SK-N-SH treated with all-trans-retinoic acid at 6 μM for 48 hours (cell line): ENCODE data around the gene ASB18.
A peak's percentile ranks its signal among the peaks of the same experiment; 100 is the strongest.

Experiments
- BACH2 ChIP-seq: fragments of 250-450 bp; sonication (Bioruptor Pico); IDR thresholded peaks from 2 replicates; pipeline ENCODE4 v1.9.0; 2021; ENCODE audit warnings: mild to moderate bottlenecking, borderline replicate concordance
- TF ChIP-seq, protein P1 (sequence below): fragments of 250-450 bp; sonication (Bioruptor Pico); IDR thresholded peaks from 2 replicates; pipeline ENCODE4 v1.5.1; 2021; ENCODE audit warnings: mild to moderate bottlenecking, moderate library complexity
- TF ChIP-seq, protein P2 (sequence below): fragments of 250-450 bp; sonication (Bioruptor Pico); IDR thresholded peaks from 2 replicates; pipeline ENCODE4 v1.8.0; 2020; ENCODE audit warnings: mild to moderate bottlenecking, moderate library complexity, borderline replicate concordance
- TF ChIP-seq, protein P3 (sequence below): fragments of 250-450 bp; sonication (Bioruptor Pico); IDR thresholded peaks from 2 replicates; pipeline ENCODE4 v1.8.0; 2021; ENCODE audit warnings: low read depth, mild to moderate bottlenecking, moderate library complexity, borderline replicate concordance

DNA sequence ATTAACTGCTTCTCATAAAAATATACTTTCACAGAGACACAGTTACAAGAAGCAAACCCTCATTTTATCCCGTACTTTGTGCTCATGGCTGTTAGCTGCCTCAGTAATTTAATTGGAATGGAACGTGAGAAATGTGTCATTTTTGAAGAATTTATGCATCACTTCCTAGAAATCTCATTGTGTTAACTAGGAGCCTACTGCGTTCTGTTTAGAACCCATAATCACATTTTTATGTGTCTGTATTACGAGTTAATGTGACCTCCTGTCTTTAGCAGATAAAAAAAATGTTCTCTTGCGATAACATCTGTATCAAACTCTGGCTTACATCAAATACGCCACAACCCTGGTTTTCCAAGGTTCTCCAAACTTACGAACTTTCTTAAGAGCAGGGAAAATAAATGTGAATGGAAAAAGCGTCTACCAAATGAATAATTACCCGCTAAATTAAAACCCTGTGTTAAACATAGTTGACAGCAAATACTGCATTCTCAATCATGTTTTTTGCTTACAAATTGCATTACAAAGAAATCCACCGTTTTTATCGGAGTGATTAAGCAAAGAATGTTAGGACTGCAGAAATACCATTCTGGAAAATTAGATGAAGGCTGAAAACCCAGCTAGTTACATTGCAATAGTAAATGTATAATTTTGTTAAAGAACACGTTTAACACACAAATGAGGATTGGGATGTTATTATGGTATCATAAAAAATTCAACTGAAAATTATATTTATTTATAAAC is 84.0 kb downstream of the ASB18 start:
- TF ChIP-seq, protein P1, sequence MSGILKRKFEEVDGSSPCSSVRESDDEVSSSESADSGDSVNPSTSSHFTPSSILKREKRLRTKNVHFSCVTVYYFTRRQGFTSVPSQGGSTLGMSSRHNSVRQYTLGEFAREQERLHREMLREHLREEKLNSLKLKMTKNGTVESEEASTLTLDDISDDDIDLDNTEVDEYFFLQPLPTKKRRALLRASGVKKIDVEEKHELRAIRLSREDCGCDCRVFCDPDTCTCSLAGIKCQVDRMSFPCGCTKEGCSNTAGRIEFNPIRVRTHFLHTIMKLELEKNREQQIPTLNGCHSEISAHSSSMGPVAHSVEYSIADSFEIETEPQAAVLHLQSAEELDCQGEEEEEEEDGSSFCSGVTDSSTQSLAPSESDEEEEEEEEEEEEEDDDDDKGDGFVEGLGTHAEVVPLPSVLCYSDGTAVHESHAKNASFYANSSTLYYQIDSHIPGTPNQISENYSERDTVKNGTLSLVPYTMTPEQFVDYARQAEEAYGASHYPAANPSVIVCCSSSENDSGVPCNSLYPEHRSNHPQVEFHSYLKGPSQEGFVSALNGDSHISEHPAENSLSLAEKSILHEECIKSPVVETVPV (CRISPR knock-in tag): no peak
- TF ChIP-seq, protein P2, sequence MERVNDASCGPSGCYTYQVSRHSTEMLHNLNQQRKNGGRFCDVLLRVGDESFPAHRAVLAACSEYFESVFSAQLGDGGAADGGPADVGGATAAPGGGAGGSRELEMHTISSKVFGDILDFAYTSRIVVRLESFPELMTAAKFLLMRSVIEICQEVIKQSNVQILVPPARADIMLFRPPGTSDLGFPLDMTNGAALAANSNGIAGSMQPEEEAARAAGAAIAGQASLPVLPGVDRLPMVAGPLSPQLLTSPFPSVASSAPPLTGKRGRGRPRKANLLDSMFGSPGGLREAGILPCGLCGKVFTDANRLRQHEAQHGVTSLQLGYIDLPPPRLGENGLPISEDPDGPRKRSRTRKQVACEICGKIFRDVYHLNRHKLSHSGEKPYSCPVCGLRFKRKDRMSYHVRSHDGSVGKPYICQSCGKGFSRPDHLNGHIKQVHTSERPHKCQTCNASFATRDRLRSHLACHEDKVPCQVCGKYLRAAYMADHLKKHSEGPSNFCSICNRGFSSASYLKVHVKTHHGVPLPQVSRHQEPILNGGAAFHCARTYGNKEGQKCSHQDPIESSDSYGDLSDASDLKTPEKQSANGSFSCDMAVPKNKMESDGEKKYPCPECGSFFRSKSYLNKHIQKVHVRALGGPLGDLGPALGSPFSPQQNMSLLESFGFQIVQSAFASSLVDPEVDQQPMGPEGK (CRISPR knock-in tag): peak; percentile 70; the same call in 1 of the 2 replicates
- TF ChIP-seq BACH2 (CRISPR knock-in tag): no peak
- TF ChIP-seq, protein P3, sequence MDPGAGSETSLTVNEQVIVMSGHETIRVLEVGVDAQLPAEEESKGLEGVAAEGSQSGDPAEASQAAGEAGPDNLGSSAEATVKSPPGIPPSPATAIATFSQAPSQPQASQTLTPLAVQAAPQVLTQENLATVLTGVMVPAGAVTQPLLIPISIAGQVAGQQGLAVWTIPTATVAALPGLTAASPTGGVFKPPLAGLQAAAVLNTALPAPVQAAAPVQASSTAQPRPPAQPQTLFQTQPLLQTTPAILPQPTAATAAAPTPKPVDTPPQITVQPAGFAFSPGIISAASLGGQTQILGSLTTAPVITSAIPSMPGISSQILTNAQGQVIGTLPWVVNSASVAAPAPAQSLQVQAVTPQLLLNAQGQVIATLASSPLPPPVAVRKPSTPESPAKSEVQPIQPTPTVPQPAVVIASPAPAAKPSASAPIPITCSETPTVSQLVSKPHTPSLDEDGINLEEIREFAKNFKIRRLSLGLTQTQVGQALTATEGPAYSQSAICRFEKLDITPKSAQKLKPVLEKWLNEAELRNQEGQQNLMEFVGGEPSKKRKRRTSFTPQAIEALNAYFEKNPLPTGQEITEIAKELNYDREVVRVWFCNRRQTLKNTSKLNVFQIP (CRISPR knock-in tag): no peak; the same call in 1 of the 2 replicates
